GM18519 (cell line): ENCODE measurements around the gene PDZD8.

Experiments used
- ATAC-seq: cut with Tn5 transposase; IDR thresholded peaks from one replicate; pipeline ENCODE4 v1.9.1; 2021; ENCODE audit warnings: mild to moderate bottlenecking, moderate library complexity; ENCODE audit not compliant: unreplicated experiment, low FRiP score

The PDZD8 gene

GRCh38 chr10:117261501-117261900 lies 113.7 kb downstream of the PDZD8 start:
- no peak for ATAC-seq

- ATAC-seq = no peak
Measured at GRCh38 chr10:117260084-117260483, 115.2 kb downstream of the PDZD8 start.

- no peak for ATAC-seq
Measured at GRCh38 chr10:117259279-117259678, 116.0 kb downstream of the PDZD8 start.

GRCh38 chr10:117257721-117258120 lies 117.5 kb downstream of the PDZD8 start:
- ATAC-seq = no peak

- no peak for ATAC-seq
Measured at GRCh38 chr10:117256910-117257309, 118.3 kb downstream of the PDZD8 start.

GRCh38 chr10:117255835-117256460 lies 119.3 kb downstream of the PDZD8 start:
- no peak for ATAC-seq

- no peak for ATAC-seq
Measured at GRCh38 chr10:117254774-117255735, 120.2 kb downstream of the PDZD8 start.

- ATAC-seq = no peak
Measured at GRCh38 chr10:117254338-117254737, 120.9 kb downstream of the PDZD8 start.

- ATAC-seq = no peak
Measured at GRCh38 chr10:117253908-117254307, 121.3 kb downstream of the PDZD8 start.

GRCh38 chr10:117250411-117250810 lies 124.8 kb downstream of the PDZD8 start:
- no peak for ATAC-seq

GRCh38 chr10:117249493-117250093 lies 125.6 kb downstream of the PDZD8 start:
- no peak for ATAC-seq

- no peak for ATAC-seq
Measured at GRCh38 chr10:117248750-117249465, 126.3 kb downstream of the PDZD8 start.

GRCh38 chr10:117246997-117247671 lies 128.1 kb downstream of the PDZD8 start:
- ATAC-seq = no peak

GRCh38 chr10:117242463-117242832 lies 132.8 kb downstream of the PDZD8 start:
- ATAC-seq = no peak

GRCh38 chr10:117241541-117242462 lies 133.4 kb downstream of the PDZD8 start:
- no peak for ATAC-seq

- ATAC-seq = no peak
Measured at GRCh38 chr10:117240621-117241529, 134.4 kb downstream of the PDZD8 start, which contains the start of gene SLC18A2. Gene SLC18A2, plus strand, starts transcription at chr10:117241114. Its CDS starts 580 bp downstream, at chr10:117241694.

- no peak for ATAC-seq
Measured at GRCh38 chr10:117239721-117240620, 135.3 kb downstream of the PDZD8 start.
